ENCODE measurements around the gene ZNF143. TPM values are rescaled to one million over a fixed set of nuclear protein-coding genes. Genes with fewer than 3 reads are reported as not detected.
"Not testable (repeated sequence)": the region's sequence is repeated elsewhere in the genome, so short reads cannot be mapped to it uniquely, and the experiment has no call there.

The ZNF143 gene
- total and polyA plus RNA-seq, 10 donors: 12.1 to 42.5 (median 32.9) TPM

DNA sequence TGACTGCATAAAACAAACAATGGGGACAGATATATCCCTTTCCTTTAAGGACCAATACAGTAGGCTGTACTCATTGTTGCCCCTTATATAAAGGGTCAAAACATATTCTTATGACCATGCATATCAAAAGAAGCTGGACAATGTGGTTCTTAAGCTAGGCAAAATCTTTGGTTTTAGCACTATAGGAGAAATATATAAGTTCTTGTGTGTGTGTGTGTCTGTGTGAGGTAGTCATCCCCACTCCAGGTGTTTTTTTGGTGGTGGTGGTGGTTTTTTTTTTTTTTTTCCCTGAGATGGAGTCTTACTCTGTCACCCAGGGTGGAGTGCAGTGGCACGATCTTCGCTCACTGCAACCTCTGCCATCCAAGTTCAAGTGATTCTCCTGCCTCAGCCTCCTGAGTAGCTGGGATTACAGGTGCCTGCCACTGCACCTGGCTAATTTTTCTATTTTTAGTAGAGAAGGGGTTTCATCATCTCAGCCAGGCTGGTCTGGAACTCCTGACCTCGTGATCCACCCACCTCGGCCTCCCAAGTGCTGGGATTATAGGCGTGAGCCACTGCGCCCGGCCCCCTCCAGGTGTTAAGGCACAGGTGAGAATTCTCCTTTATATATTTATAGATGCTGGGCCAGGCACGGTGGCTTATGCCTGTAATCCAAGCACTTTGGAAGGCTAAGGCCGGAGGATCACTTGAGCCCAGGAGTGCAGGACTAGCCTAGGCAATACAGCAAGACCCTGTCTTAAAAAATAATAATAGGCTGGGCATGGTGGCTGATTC, 12.0 kb upstream of the ZNF143 start:
- WGBS, 5 donors: 95 to 99% (median 95%) methylated on average over 9 of the region's 9 CpGs
- TF ChIP-seq, protein P1, sequence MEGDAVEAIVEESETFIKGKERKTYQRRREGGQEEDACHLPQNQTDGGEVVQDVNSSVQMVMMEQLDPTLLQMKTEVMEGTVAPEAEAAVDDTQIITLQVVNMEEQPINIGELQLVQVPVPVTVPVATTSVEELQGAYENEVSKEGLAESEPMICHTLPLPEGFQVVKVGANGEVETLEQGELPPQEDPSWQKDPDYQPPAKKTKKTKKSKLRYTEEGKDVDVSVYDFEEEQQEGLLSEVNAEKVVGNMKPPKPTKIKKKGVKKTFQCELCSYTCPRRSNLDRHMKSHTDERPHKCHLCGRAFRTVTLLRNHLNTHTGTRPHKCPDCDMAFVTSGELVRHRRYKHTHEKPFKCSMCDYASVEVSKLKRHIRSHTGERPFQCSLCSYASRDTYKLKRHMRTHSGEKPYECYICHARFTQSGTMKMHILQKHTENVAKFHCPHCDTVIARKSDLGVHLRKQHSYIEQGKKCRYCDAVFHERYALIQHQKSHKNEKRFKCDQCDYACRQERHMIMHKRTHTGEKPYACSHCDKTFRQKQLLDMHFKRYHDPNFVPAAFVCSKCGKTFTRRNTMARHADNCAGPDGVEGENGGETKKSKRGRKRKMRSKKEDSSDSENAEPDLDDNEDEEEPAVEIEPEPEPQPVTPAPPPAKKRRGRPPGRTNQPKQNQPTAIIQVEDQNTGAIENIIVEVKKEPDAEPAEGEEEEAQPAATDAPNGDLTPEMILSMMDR (IDR thresholded peaks at IDR 0.05 in 8 of 11, conservative IDR thresholded peaks at IDR 0.05 in 3 of 11): no peak
- TF ChIP-seq POLR2AphosphoS5 (IDR thresholded peaks at IDR 0.05): no peak
- no peak for TF ChIP-seq POLR2A (IDR thresholded peaks at IDR 0.05)
- Histone ChIP-seq H3K4me1 (no peaks in the 10 kb centered on the region), H3K36me3 (peaks cover 0 to 52% (median 22%) of the 10 kb centered on the region in 6 donors), H3K27me3 (replicated peaks in 1 of 7) (no peaks in the 10 kb centered on the region), H3K27ac (no peak overlapping the region), H3K9me3 (peaks cover 3 to 30% (median 23%) of the 10 kb centered on the region in 8 donors), H3K4me3 (no peak overlapping the region)
- intact Hi-C loops (cut with DNase I; ENCODE audit: low total_unique reads): no loop called here
- DNase-seq: no peak

DNA sequence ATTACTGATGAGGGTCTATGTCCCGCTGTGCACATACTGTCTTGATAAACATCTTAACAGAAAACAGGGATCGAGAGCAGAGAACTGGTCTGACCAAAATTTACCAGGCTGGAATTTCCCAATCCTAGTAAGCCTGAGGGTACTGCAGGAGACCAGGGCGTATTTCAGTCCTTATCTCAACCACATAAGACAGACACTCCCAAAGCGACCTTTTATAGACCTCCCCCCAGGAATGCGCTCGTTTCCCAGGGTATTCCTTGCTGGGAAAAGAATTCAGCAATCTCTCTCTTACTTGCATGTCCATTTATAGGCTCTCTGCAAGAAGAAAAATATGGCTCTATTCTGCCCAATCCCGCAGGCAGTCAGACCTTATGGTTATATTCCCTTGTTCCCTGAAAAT, 8.8 kb upstream of the ZNF143 start:
- WGBS, 5 donors: 87 to 96% (median 91%) methylated on average over 7 of the region's 7 CpGs
- peaks cover 0 to 19% (median 3%) of the 10 kb centered on the region in 6 donors for H3K36me3 ChIP-seq
- H3K4me1 ChIP-seq; intact Hi-C loops (cut with DNase I; ENCODE audit: low total_unique reads); H3K4me3 ChIP-seq; DNase-seq; H3K27ac ChIP-seq; H3K27me3 ChIP-seq (replicated peaks in 1 of 7): not testable (repeated sequence)
- H3K9me3 ChIP-seq: peaks cover 3 to 30% (median 23%) of the 10 kb centered on the region in 8 donors

DNA sequence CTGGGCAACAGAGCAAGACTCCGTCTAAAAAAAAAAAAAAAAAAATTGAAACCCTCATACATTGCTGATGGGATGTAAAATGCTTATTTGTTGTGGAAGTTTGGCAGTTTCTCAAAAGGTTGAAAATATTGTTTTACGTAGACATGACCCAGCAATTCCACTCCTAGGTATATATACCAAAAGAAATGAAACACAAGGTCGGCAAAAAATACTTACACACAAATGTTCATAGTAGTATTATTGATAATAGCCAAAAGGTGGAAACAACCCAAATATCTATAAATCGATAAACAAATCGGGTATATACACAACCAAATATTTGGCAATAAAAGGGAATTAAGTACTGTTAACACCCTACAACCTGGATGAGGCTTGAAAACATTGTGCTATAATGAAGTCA, 5.1 kb upstream of the ZNF143 start:
- Histone ChIP-seq H3K27ac (no peak overlapping the region), H3K27me3 (replicated peaks in 1 of 7) (no peaks in the 10 kb centered on the region), H3K36me3 (peaks cover 0 to 4% (median 0%) of the 10 kb centered on the region in 6 donors), H3K4me3 (no peak overlapping the region), H3K4me1 (peaks cover 3 to 12% (median 8%) of the 10 kb centered on the region in 6 donors), H3K9me3 (peaks cover 3 to 27% (median 22%) of the 10 kb centered on the region in 8 donors)
- TF ChIP-seq POLR2AphosphoS5 (IDR thresholded peaks at IDR 0.05): no peak
- TF ChIP-seq POLR2A (IDR thresholded peaks at IDR 0.05): no peak
- TF ChIP-seq, protein P1 (IDR thresholded peaks at IDR 0.05 in 8 of 11, conservative IDR thresholded peaks at IDR 0.05 in 3 of 11): no peak
- intact Hi-C loops (cut with DNase I; ENCODE audit: low total_unique reads): no loop called here
- 89 to 98% (median 95%) methylated on average over 5 of the region's 5 CpGs for WGBS, 5 donors
- no peak for DNase-seq

DNA sequence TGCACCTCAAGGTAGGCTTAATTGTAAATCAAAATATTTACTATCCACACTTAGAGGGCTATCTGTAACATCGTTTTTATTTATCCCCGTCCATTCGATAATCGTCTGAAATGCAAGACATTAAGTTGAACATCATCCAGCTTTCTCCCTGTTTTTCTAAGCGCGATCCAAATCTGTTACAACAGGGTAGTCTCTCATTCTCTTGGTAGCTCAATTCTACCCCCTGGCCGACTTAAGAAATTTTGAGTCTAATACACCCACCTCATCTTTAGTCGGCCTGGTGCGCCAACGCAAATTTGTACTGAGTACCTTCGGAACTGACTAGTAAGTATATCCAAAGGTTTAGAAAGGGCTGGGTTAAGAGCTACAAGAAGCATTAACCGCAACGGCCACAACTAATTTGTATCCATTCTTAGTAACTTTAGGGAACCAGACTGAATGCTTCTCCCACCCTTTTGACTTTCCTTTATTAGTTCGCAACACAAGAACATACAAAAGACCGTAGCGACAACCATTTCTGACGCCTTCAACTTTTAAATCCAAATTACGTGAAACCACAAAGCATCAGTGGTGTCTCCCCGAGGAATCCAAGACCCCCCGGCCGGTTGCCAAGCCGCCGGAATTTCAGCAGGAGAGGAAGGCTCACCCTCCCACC, 1.0 kb upstream of the ZNF143 start:
- 1 to 3% (median 2%) methylated on average over 23 of the region's 23 CpGs for WGBS, 5 donors
- H3K9me3 ChIP-seq: no peaks in the 10 kb centered on the region
- no peaks in the 10 kb centered on the region for H3K27me3 ChIP-seq (replicated peaks in 1 of 7)
- peaks cover 12 to 44% (median 35%) of the 10 kb centered on the region in 6 donors for H3K4me1 ChIP-seq
- peaks cover 0 to 4% (median 0%) of the 10 kb centered on the region in 6 donors for H3K36me3 ChIP-seq
- peak overlapping the region; percentile 47 to 86 (median 68) for H3K4me3 ChIP-seq
- peak; percentile 75 for DNase-seq
- intact Hi-C loops (cut with DNase I; ENCODE audit: low total_unique reads): loop anchor here (5.0 kb wide), 1 partner anchor 772 kb away; no protein-coding TSS in a partner anchor
- H3K27ac ChIP-seq: peak overlapping the region; percentile 89 to 100 (median 99)
- TF ChIP-seq POLR2AphosphoS5 (IDR thresholded peaks at IDR 0.05) (no peak), POLR2A (IDR thresholded peaks at IDR 0.05) (no peak)
- TF ChIP-seq, protein P1 (IDR thresholded peaks at IDR 0.05 in 8 of 11, conservative IDR thresholded peaks at IDR 0.05 in 3 of 11): no peak
